SK-N-SH (cell line): ENCODE measurements around the gene MITD1. TPM values are rescaled to one million over a fixed set of nuclear protein-coding genes. Genes with fewer than 3 reads are reported as not detected.

Source experiments
- CTCF ChIA-PET: fragments of 300-600, 350-600 bp; formaldehyde crosslinking; extraction: SDS; loops from one replicate; lab custom pipeline; 2021; lab: Yijun Ruan, JAX
- POLR2A ChIA-PET: fragments of 350-600 bp; sonication (Branson Sonifier 250); formaldehyde crosslinking; extraction: SDS; loops from one replicate; lab custom pipeline; 2020; ENCODE audit warnings: antibody characterized with exemption, inconsistent platforms; lab: Yijun Ruan, JAX
- DNase-seq: peaks from one replicate; pipeline ENCODE4 v3.0.0; 2012
- H2AFZ ChIP-seq: fragments of 200-600 bp; sonication (generic); 2 replicates; pipeline ENCODE4 v1.8.1; 2016; ENCODE audit warnings: antibody characterized with exemption, mild to moderate bottlenecking, low read depth
- H3F3A ChIP-seq: fragments of 200-600 bp; sonication (generic); replicated peaks from 2 replicates; pipeline ENCODE3; 2016; ENCODE audit warnings: antibody characterized with exemption, mild to moderate bottlenecking; ENCODE audit not compliant: insufficient read depth
- H3K27ac ChIP-seq, 2 experiments: fragments of 200-500 bp in 1 of 2; fragments of 200-600 bp in 1 of 2; sonication (Bioruptor generic) in 1 of 2; sonication (generic), shearing (Covaris generic) in 1 of 2; 2 replicates each; pipeline versions ENCODE4 v1.5.1 to v1.6.1; 2014 to 2016; ENCODE audit warnings: low read depth in 2 of 2, inconsistent platforms in 1 of 2, low read length in 1 of 2, mild to moderate bottlenecking in 1 of 2, mixed read lengths in 1 of 2
- H3K27me3 ChIP-seq: fragments of 200-600 bp; sonication (generic), shearing (Covaris generic); 2 replicates; pipeline ENCODE4 v1.6.1; 2016; ENCODE audit warnings: mixed run types; ENCODE audit not compliant: insufficient read depth
- H3K36me3 ChIP-seq, 2 experiments: fragments of 200-500 bp in 1 of 2; fragments of 200-600 bp in 1 of 2; sonication (Bioruptor generic) in 1 of 2; sonication (generic) in 1 of 2; replicated peaks in 1 of 2; 2 replicates each; pipeline versions ENCODE3 to v1.5.1; 2014 to 2016; ENCODE audit warnings: low read length in 1 of 2, mild to moderate bottlenecking in 1 of 2; ENCODE audit not compliant: insufficient read depth in 2 of 2, control insufficient read depth in 1 of 2
- H3K4me1 ChIP-seq, 2 experiments: fragments of 200-500 bp in 1 of 2; fragments of 200-600 bp in 1 of 2; sonication (Bioruptor generic) in 1 of 2; sonication (generic), shearing (Covaris generic) in 1 of 2; 2 replicates each; pipeline versions ENCODE4 v1.5.1 to v1.6.1; 2014 to 2016; ENCODE audit warnings: low read depth in 1 of 2, low read length in 1 of 2, mixed run types in 1 of 2; ENCODE audit not compliant: insufficient read depth in 2 of 2, control insufficient read depth in 1 of 2
- H3K4me2 ChIP-seq: fragments of 200-600 bp; sonication (generic), shearing (Covaris generic); 2 replicates; pipeline ENCODE4 v1.6.1; 2017; ENCODE audit warnings: mixed run types
- H3K4me3 ChIP-seq, 2 experiments: fragments of 200-500 bp in 1 of 2; fragments of 200-600 bp in 1 of 2; sonication (Bioruptor generic) in 1 of 2; sonication (generic), shearing (Covaris generic) in 1 of 2; 2 replicates each; pipeline versions ENCODE4 v1.5.1 to v1.8.1; 2014 to 2016; ENCODE audit warnings: low read depth in 2 of 2, inconsistent platforms in 1 of 2, low read length in 1 of 2, mild to moderate bottlenecking in 1 of 2, mixed read lengths in 1 of 2, moderate library complexity in 1 of 2
- H3K79me2 ChIP-seq: fragments of 200-600 bp; sonication (generic); 2 replicates; pipeline ENCODE4 v1.8.1; 2017; ENCODE audit warnings: mild to moderate bottlenecking; ENCODE audit not compliant: insufficient read depth
- H3K9ac ChIP-seq: fragments of 200-600 bp; sonication (generic); 2 replicates; pipeline ENCODE4 v1.6.1; 2017; ENCODE audit warnings: mixed run types
- H3K9me2 ChIP-seq: fragments of 200-600 bp; sonication (generic); 2 replicates; pipeline ENCODE4 v1.6.1; 2017; ENCODE audit warnings: mixed run types
- H3K9me3 ChIP-seq: fragments of 200-600 bp; sonication (generic); 2 replicates; pipeline ENCODE4 v1.6.1; 2017; ENCODE audit warnings: mixed run types, mild to moderate bottlenecking, moderate library complexity
- H4K20me1 ChIP-seq: fragments of 200-600 bp; sonication (generic); 2 replicates; pipeline ENCODE4 v1.6.1; 2017; ENCODE audit warnings: mild to moderate bottlenecking, mixed run types; ENCODE audit not compliant: insufficient read depth
- CHD2 ChIP-seq: fragments of 150-350 bp; IDR thresholded peaks from 2 replicates; pipeline ENCODE4 v1.6.1; 2018; ENCODE audit warnings: low read length; ENCODE audit not compliant: partially characterized antibody
- ELF1 ChIP-seq: IDR thresholded peaks from 2 replicates; pipeline ENCODE4 v1.4.0; 2012
- EZH2phosphoT487 ChIP-seq: fragments of 200-600 bp; sonication (generic); IDR thresholded peaks from 2 replicates; pipeline ENCODE4 v1.6.1; 2017; ENCODE audit warnings: low read depth, mixed run types, mild to moderate bottlenecking, antibody characterized with exemption, moderate library complexity, borderline replicate concordance
- FOXJ3 ChIP-seq: sonication (generic); formaldehyde crosslinking; IDR thresholded peaks from 2 replicates; pipeline ENCODE4 v1.5.1; 2020; ENCODE audit warnings: mild to moderate bottlenecking, missing genetic modification reagents
- FOXM1 ChIP-seq: IDR thresholded peaks from 2 replicates; pipeline ENCODE4 v1.4.0; 2012; ENCODE audit warnings: low read depth, mild to moderate bottlenecking
- GABPA ChIP-seq: IDR thresholded peaks from 2 replicates; pipeline ENCODE4 v1.4.0; 2012; ENCODE audit warnings: low read depth, mild to moderate bottlenecking
- JUND ChIP-seq: IDR thresholded peaks from 2 replicates; pipeline ENCODE4 v1.4.0; 2012
- MAX ChIP-seq: IDR thresholded peaks from 2 replicates; pipeline ENCODE4 v1.4.0; 2012; ENCODE audit warnings: low read depth
- NFIC ChIP-seq: IDR thresholded peaks from 2 replicates; pipeline ENCODE4 v1.4.0; 2012; ENCODE audit warnings: borderline replicate concordance
- RAD21 ChIP-seq: IDR thresholded peaks from 2 replicates; pipeline ENCODE4 v1.6.1; 2012; ENCODE audit warnings: mild to moderate bottlenecking, low read length
- RCOR1 ChIP-seq: fragments of 150-350 bp; IDR thresholded peaks from 2 replicates; pipeline ENCODE4 v1.6.1; 2017; ENCODE audit warnings: antibody characterized with exemption, low read length
- REST ChIP-seq: IDR thresholded peaks from 2 replicates; pipeline ENCODE4 v1.6.1; 2012; ENCODE audit warnings: mild to moderate bottlenecking, low read depth, low read length, moderate library complexity
- RFX5 ChIP-seq: IDR thresholded peaks from 2 replicates; pipeline ENCODE4 v1.6.1; 2012; ENCODE audit warnings: mild to moderate bottlenecking, improper control_type of control experiment, low read length
- RXRA ChIP-seq: IDR thresholded peaks from 2 replicates; pipeline ENCODE4 v1.4.0; 2012; ENCODE audit warnings: low read depth, mild to moderate bottlenecking, borderline replicate concordance
- SIN3A ChIP-seq: IDR thresholded peaks from 2 replicates; pipeline ENCODE4 v1.6.1; 2012; ENCODE audit warnings: low read depth, mild to moderate bottlenecking, low read length, moderate library complexity, borderline replicate concordance
- SMC3 ChIP-seq: IDR thresholded peaks from 2 replicates; pipeline ENCODE4 v1.6.1; 2012; ENCODE audit warnings: low read depth, low read length, improper control_type of control experiment
- TEAD4 ChIP-seq: IDR thresholded peaks from 2 replicates; pipeline ENCODE4 v1.4.0; 2012; ENCODE audit warnings: mild to moderate bottlenecking, borderline replicate concordance; ENCODE audit not compliant: insufficient read depth
- YY1 ChIP-seq: IDR thresholded peaks from 2 replicates; pipeline ENCODE4 v1.4.0; 2012; ENCODE audit warnings: low read depth, mild to moderate bottlenecking
- WGBS: methylation state at CpG from one replicate; pipeline ENCODE4 v1.1.6; 2017; ENCODE audit warnings: low lambda C conversion rate; 5-methylcytosine and 5-hydroxymethylcytosine counted together
- polyA plus RNA-seq, 3 experiments: library from polyadenylated mRNA; depleted of rRNA; stranded (reverse); fragments of >200 nt; gene quantifications; 2 replicates each; pipeline ENCODE4 v1.2.3, GENCODE V29; 2012
- TF ChIP-seq, protein P1 (sequence below): IDR thresholded peaks from 2 replicates; pipeline ENCODE4; 2012
- TF ChIP-seq, protein P2 (sequence below): IDR thresholded peaks from 2 replicates; pipeline ENCODE4 v1.4.0; 2012; ENCODE audit warnings: low read depth, borderline replicate concordance

MITD1 gene
- polyA plus RNA-seq, 1 of the 3 experiments (the other 2 are of a cell fraction), result 11.8 TPM

DNA sequence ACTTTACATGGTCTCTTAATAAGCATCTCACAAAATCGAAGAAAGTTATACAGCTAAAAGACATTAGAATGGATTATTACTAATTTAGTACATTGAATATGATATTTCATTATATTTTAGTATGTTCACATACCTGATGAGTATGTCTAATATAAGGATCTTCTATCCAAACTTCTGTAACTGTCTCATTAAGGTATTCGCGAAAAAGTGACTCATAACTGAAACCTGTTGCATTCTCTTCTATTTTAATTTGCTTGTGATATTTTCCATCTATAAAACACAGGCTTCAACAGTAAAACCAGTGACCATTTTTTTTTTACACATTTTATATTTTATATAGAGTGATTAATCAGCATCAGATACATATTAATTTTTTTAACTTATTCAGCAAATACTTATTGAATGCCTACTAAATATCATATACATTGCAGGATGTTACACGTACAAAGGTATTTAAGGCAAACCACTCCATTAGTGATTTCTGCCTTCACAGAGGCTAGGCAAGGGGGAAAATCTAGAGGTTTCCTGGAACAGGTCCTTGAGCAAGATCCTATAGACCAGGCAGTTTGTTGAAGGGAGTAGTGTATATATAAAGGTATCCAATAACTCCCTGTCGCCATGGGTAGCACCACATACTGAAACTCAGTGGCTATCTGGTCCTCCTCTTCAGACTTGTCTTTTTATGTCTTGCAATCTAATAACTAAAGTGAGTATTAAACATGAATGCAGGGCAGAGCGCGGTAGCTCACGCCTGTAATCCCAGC, 9.3 kb downstream of the MITD1 start:
- Histone ChIP-seq H3K9me2 (no peaks in the 10 kb centered on the region), H3F3A (peaks cover 10% of the 10 kb centered on the region), H3K9ac (no peak overlapping the region), H3K4me2 (no peak overlapping the region), H3K9me3 (no peaks in the 10 kb centered on the region), H3K4me3 (no peak overlapping the region), H3K79me2 (peaks cover 15% of the 10 kb centered on the region), H3K27ac (no peak overlapping the region), H3K4me1 (no peaks in the 10 kb centered on the region), H4K20me1 (no peaks in the 10 kb centered on the region), H3K36me3 (peaks cover 59 to 63% of the 10 kb centered on the region in 2 experiments), H3K27me3 (no peaks in the 10 kb centered on the region), H2AFZ (no peak overlapping the region)
- 97% methylated on average over 8 of the region's 8 CpGs for WGBS
- POLR2A ChIA-PET, result no interaction called here
- no peak for DNase-seq
- CTCF ChIA-PET, result no interaction called here
- TF ChIP-seq RAD21 (no peak), REST (no peak), NFIC (no peak), RCOR1 (no peak), GABPA (no peak), FOXM1 (no peak), RFX5 (no peak)
- TF ChIP-seq, protein P1, sequence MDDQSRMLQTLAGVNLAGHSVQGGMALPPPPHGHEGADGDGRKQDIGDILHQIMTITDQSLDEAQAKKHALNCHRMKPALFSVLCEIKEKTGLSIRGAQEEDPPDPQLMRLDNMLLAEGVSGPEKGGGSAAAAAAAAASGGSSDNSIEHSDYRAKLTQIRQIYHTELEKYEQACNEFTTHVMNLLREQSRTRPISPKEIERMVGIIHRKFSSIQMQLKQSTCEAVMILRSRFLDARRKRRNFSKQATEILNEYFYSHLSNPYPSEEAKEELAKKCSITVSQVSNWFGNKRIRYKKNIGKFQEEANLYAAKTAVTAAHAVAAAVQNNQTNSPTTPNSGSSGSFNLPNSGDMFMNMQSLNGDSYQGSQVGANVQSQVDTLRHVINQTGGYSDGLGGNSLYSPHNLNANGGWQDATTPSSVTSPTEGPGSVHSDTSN, result no peak

DNA sequence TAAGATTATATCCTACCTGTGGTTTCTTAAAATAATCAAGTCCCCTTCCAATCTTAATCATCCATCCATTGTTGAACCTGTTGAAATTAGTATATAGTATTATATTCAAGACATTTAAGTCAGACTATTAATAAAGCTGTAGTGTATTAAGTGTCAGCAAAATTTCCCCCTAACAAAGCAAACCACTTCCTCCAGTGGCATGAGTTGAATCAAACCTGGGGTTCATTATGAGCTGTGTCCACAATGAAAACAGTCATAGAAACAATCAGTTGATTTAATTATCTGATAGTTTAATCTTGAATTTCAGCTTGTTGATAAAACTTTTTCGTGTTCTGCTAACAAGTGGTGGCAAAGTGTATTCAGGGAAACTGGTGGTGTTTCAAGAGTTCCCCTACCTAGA, 11.3 kb downstream of the MITD1 start:
- no peak overlapping the region for H3K27ac ChIP-seq
- H3K4me2 ChIP-seq, result no peak overlapping the region
- H2AFZ ChIP-seq, result no peak overlapping the region
- WGBS, result 47% methylated on average over 1 of the region's 1 CpG
- H3K9me2 ChIP-seq, result no peaks in the 10 kb centered on the region
- H3K9ac ChIP-seq, result no peak overlapping the region
- H3F3A ChIP-seq, result peaks cover 10% of the 10 kb centered on the region
- no peaks in the 10 kb centered on the region for H4K20me1 ChIP-seq
- no peaks in the 10 kb centered on the region for H3K27me3 ChIP-seq
- no peak for DNase-seq
- H3K79me2 ChIP-seq, result peaks cover 4% of the 10 kb centered on the region; the same call in 1 of the 2 replicates
- peaks cover 59 to 73% of the 10 kb centered on the region in 2 experiments for H3K36me3 ChIP-seq
- no peaks in the 10 kb centered on the region for H3K4me1 ChIP-seq
- ChIA-PET CTCF (interaction anchor here (0.9 to 1.6 kb wide), 6 partner anchors 11 to 1050 kb away, joined by 3 to 4 read pairs (median 4); partner anchors contain the start of gene EIF5B), POLR2A (interaction anchor here (1.0 kb wide), 1 partner anchor 15 kb away, joined by 3 read pairs; the partner anchor contains the start of genes LIPT1 and TSGA10)
- H3K4me3 ChIP-seq, result no peak overlapping the region
- H3K9me3 ChIP-seq, result no peaks in the 10 kb centered on the region
- TF ChIP-seq FOXM1 (no peak), RCOR1 (no peak), MAX (no peak), RFX5 (no peak), RAD21 (no peak), ELF1 (no peak), CHD2 (no peak), YY1 (no peak), NFIC (no peak), TEAD4 (no peak), SIN3A (no peak), EZH2phosphoT487 (no peak), RXRA (no peak), FOXJ3 (CRISPR knock-in tag) (no peak), SMC3 (no peak), JUND (no peak)
- TF ChIP-seq, protein P2, sequence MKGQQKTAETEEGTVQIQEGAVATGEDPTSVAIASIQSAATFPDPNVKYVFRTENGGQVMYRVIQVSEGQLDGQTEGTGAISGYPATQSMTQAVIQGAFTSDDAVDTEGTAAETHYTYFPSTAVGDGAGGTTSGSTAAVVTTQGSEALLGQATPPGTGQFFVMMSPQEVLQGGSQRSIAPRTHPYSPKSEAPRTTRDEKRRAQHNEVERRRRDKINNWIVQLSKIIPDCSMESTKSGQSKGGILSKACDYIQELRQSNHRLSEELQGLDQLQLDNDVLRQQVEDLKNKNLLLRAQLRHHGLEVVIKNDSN, result no peak
- TF ChIP-seq, protein P1, result no peak
